CD4-positive, alpha-beta memory T cell (primary cell): ENCODE results near the gene DYRK2. TPM values are rescaled to one million over a fixed set of nuclear protein-coding genes. Genes with fewer than 3 reads are reported as not detected.
"Not testable (repeated sequence)": the region's sequence is repeated elsewhere in the genome, so short reads cannot be mapped to it uniquely, and the experiment has no call there.

Experiments
- CTCF ChIA-PET: fragments of 350-600 bp; sonication (Branson Sonifier 250); formaldehyde crosslinking; loops from one replicate; lab custom pipeline; 2021; ENCODE audit warnings: inconsistent platforms; ENCODE audit not compliant: partially characterized antibody; lab: Charles Lee
- POLR2A ChIA-PET: fragments of 350-600 bp; sonication (Branson Sonifier 250); formaldehyde crosslinking; loops from one replicate; lab custom pipeline; 2021; ENCODE audit not compliant: partially characterized antibody; lab: Charles Lee
- DNase-seq, 5 donors: peaks; one replicate each; pipeline versions ENCODE4 v3.0.0 to v3.0.0-alpha.2; 2020 to 2022; ENCODE audit warnings: mixed read lengths in 1 of 5
- H3K27ac ChIP-seq: one replicate; pipeline ENCODE4 v1.7.0; 2013; ENCODE audit warnings: low read depth, low read length
- H3K27me3 ChIP-seq: 2 replicates; pipeline ENCODE4 v1.7.0; 2013; ENCODE audit warnings: mild to moderate bottlenecking, low read length, moderate library complexity; ENCODE audit not compliant: insufficient read depth
- H3K36me3 ChIP-seq: 2 replicates; pipeline ENCODE4 v1.7.0; 2013; ENCODE audit warnings: mild to moderate bottlenecking, low read length, moderate library complexity; ENCODE audit not compliant: insufficient read depth
- H3K4me1 ChIP-seq: 2 replicates; pipeline ENCODE4 v1.7.0; 2013; ENCODE audit warnings: mild to moderate bottlenecking, low read length, moderate library complexity; ENCODE audit not compliant: insufficient read depth
- H3K4me3 ChIP-seq, 2 donors: one replicate each; pipeline ENCODE4 v1.7.0; 2013; ENCODE audit warnings: low read length in 2 of 2, mild to moderate bottlenecking in 1 of 2
- H3K9me3 ChIP-seq, 2 donors: one replicate each; pipeline ENCODE4 v1.7.0; 2013; ENCODE audit warnings: low read length in 2 of 2, control low read depth in 1 of 2; ENCODE audit not compliant: control insufficient read depth in 1 of 2
- H3K27ac Mint-ChIP-seq, 7 donors: one replicate each; pipeline ENCODE4 v1.8.0; 2020 to 2021; ENCODE audit warnings: mixed read lengths in 7 of 7, mild to moderate bottlenecking in 6 of 7, inconsistent platforms in 3 of 7, moderate library complexity in 3 of 7
- H3K27me3 Mint-ChIP-seq, 2 donors: one replicate each; pipeline ENCODE4 v1.8.0; 2020 to 2021; ENCODE audit warnings: mixed read lengths in 2 of 2
- H3K36me3 Mint-ChIP-seq, 2 donors: one replicate each; pipeline ENCODE4 v1.8.0; 2020 to 2021; ENCODE audit warnings: mixed read lengths in 2 of 2, inconsistent platforms in 1 of 2, mild to moderate bottlenecking in 1 of 2
- H3K4me1 Mint-ChIP-seq, 4 donors: one replicate each; pipeline ENCODE4 v1.8.0; 2020 to 2021; ENCODE audit warnings: mixed read lengths in 4 of 4, mild to moderate bottlenecking in 1 of 4
- H3K4me3 Mint-ChIP-seq, 8 donors: one replicate each; pipeline ENCODE4 v1.8.0; 2020 to 2021; ENCODE audit warnings: mixed read lengths in 8 of 8, mild to moderate bottlenecking in 7 of 8, moderate library complexity in 6 of 8, inconsistent platforms in 3 of 8
- H3K9me3 Mint-ChIP-seq, 8 donors: one replicate each; pipeline ENCODE4 v1.8.0; 2020 to 2021; ENCODE audit warnings: mixed read lengths in 8 of 8, mild to moderate bottlenecking in 5 of 8, inconsistent platforms in 3 of 8, moderate library complexity in 1 of 8
- intact Hi-C: fragments of 100-400 bp; cut with micrococcal nuclease; formaldehyde crosslinking; loops from one replicate; pipeline ENCODE4 v1.15.1; 2023
- polyA plus RNA-seq, 2 donors: library from polyadenylated mRNA; unstranded; fragments of 300-500 nt; fragmentation: Illumina TruSeq; gene quantifications; one replicate each; pipeline ENCODE4 v1.2.3, GENCODE V29; 2021
- total RNA-seq, 2 experiments: library from RNA; stranded (reverse); gene quantifications; one replicate each; pipeline ENCODE4 v1.2.3, GENCODE V29; 2021

Gene DYRK2
- total and polyA plus RNA-seq, 4 experiments from 2014 or later, result 30.8 to 170 (median 123) TPM

GRCh38 chr12:67671419-67671818 lies 22.9 kb downstream of the DYRK2 start:
- peak overlapping the region in 2 of 7 donors; percentile 23 to 34 for H3K27ac Mint-ChIP-seq
- CTCF ChIA-PET, result no interaction called here

GRCh38 chr12:67671892-67672291 lies 23.3 kb downstream of the DYRK2 start:
- intact Hi-C loops, result no loop called here
- peaks cover 12% of the 10 kb centered on the region for H3K4me1 ChIP-seq
- no peaks in the 10 kb centered on the region for H3K36me3 ChIP-seq
- H3K27ac ChIP-seq, result no peak overlapping the region
- peaks cover 0 to 28% (median 19%) of the 10 kb centered on the region in 8 donors for H3K9me3 Mint-ChIP-seq
- POLR2A ChIA-PET, result no interaction called here
- CTCF ChIA-PET, result no interaction called here
- no peak overlapping the region for H3K27ac Mint-ChIP-seq
- no peaks in the 10 kb centered on the region for H3K9me3 ChIP-seq
- no peak for DNase-seq
- H3K4me1 Mint-ChIP-seq, result peaks cover 24 to 39% (median 30%) of the 10 kb centered on the region in 4 donors
- no peaks in the 10 kb centered on the region for H3K27me3 ChIP-seq
- peaks cover 38 to 60% of the 10 kb centered on the region in 2 donors for H3K36me3 Mint-ChIP-seq
- H3K27me3 Mint-ChIP-seq, result no peaks in the 10 kb centered on the region
- H3K4me3 ChIP-seq, result no peak overlapping the region
- peak overlapping the region in 1 of 8 donors; percentile 11 for H3K4me3 Mint-ChIP-seq

More at GRCh38 chr12:67671419-67671818, 22.9 kb downstream of the DYRK2 start:
- Histone ChIP-seq H3K9me3 (no peaks in the 10 kb centered on the region), H3K27ac (no peak overlapping the region), H3K4me3 (no peak overlapping the region), H3K27me3 (no peaks in the 10 kb centered on the region), H3K36me3 (no peaks in the 10 kb centered on the region), H3K4me1 (peaks cover 15% of the 10 kb centered on the region)
- intact Hi-C loops, result no loop called here
- DNase-seq, result no peak
- Mint-ChIP-seq H3K4me1 (peaks cover 24 to 38% (median 29%) of the 10 kb centered on the region in 4 donors), H3K27me3 (no peaks in the 10 kb centered on the region), H3K9me3 (peaks cover 0 to 28% (median 19%) of the 10 kb centered on the region in 8 donors), H3K4me3 (no peak overlapping the region), H3K36me3 (peaks cover 39 to 57% of the 10 kb centered on the region in 2 donors)
- POLR2A ChIA-PET, result no interaction called here

GRCh38 chr12:67672507-67672906 lies 24.0 kb downstream of the DYRK2 start:
- H3K4me3 ChIP-seq, H3K27me3 ChIP-seq, H3K36me3 ChIP-seq, intact Hi-C loops, POLR2A ChIA-PET, H3K9me3 ChIP-seq, CTCF ChIA-PET, DNase-seq, H3K27ac ChIP-seq, H3K27me3 Mint-ChIP-seq, H3K4me1 ChIP-seq: not testable (repeated sequence)
- peaks cover 22 to 33% (median 30%) of the 10 kb centered on the region in 4 donors for H3K4me1 Mint-ChIP-seq
- peak overlapping the region in 1 of 7 donors; percentile 36 for H3K27ac Mint-ChIP-seq
- peaks cover 0 to 28% (median 19%) of the 10 kb centered on the region in 8 donors for H3K9me3 Mint-ChIP-seq
- peak overlapping the region in 1 of 8 donors; percentile 11 for H3K4me3 Mint-ChIP-seq
- H3K36me3 Mint-ChIP-seq, result peaks cover 35 to 54% of the 10 kb centered on the region in 2 donors

GRCh38 chr12:67673509-67673908 lies 25.0 kb downstream of the DYRK2 start:
- Mint-ChIP-seq H3K9me3 (peaks cover 0 to 28% (median 19%) of the 10 kb centered on the region in 8 donors), H3K27ac (peak overlapping the region in 2 of 7 donors; percentile 50 to 74), H3K4me1 (peaks cover 24 to 34% (median 33%) of the 10 kb centered on the region in 4 donors), H3K36me3 (peaks cover 34 to 50% of the 10 kb centered on the region in 2 donors)
- H3K27me3 Mint-ChIP-seq, CTCF ChIA-PET, H3K36me3 ChIP-seq, H3K4me3 Mint-ChIP-seq, H3K4me3 ChIP-seq, DNase-seq, H3K27ac ChIP-seq, H3K27me3 ChIP-seq, H3K9me3 ChIP-seq, POLR2A ChIA-PET, intact Hi-C loops: not testable (repeated sequence)
- peaks cover 13% of the 10 kb centered on the region for H3K4me1 ChIP-seq

GRCh38 chr12:67674417-67674816 lies 25.9 kb downstream of the DYRK2 start:
- Mint-ChIP-seq H3K27ac (peak overlapping the region in 1 of 7 donors; percentile 13), H3K4me1 (peaks cover 25 to 37% (median 33%) of the 10 kb centered on the region in 4 donors), H3K4me3 (no peak overlapping the region), H3K9me3 (peaks cover 0 to 28% (median 19%) of the 10 kb centered on the region in 8 donors), H3K36me3 (peaks cover 35 to 55% of the 10 kb centered on the region in 2 donors), H3K27me3 (no peaks in the 10 kb centered on the region)
- no peak for DNase-seq
- H3K36me3 ChIP-seq, result no peaks in the 10 kb centered on the region
- ChIA-PET CTCF (no interaction called here), POLR2A (no interaction called here)
- H3K9me3 ChIP-seq, result no peaks in the 10 kb centered on the region
- H3K27ac ChIP-seq, result no peak overlapping the region
- no peak overlapping the region for H3K4me3 ChIP-seq
- no peaks in the 10 kb centered on the region for H3K27me3 ChIP-seq
- intact Hi-C loops, result no loop called here
- peaks cover 14% of the 10 kb centered on the region for H3K4me1 ChIP-seq

- no peak for DNase-seq
- intact Hi-C loops, result no loop called here
- Mint-ChIP-seq H3K9me3 (peaks cover 0 to 28% (median 19%) of the 10 kb centered on the region in 8 donors), H3K27me3 (no peaks in the 10 kb centered on the region), H3K4me1 (peaks cover 18 to 28% (median 24%) of the 10 kb centered on the region in 4 donors), H3K27ac (no peak overlapping the region), H3K4me3 (no peak overlapping the region), H3K36me3 (peaks cover 37 to 54% of the 10 kb centered on the region in 2 donors)
- no peaks in the 10 kb centered on the region for H3K36me3 ChIP-seq
- no peaks in the 10 kb centered on the region for H3K27me3 ChIP-seq
- CTCF ChIA-PET, result no interaction called here
- POLR2A ChIA-PET, result interaction anchor here (1.2 to 1.3 kb wide), 2 partner anchors 14 to 28 kb away, joined by 4 to 6 read pairs; partner anchors contain the start of gene DYRK2
- H3K27ac ChIP-seq, result no peak overlapping the region
- no peaks in the 10 kb centered on the region for H3K9me3 ChIP-seq
- H3K4me3 ChIP-seq, result no peak overlapping the region
- H3K4me1 ChIP-seq, result peaks cover 10% of the 10 kb centered on the region
These were observed 28.1 kb downstream of the DYRK2 start for GRCh38 chr12:67676624-67677023.

- CTCF ChIA-PET, result no interaction called here
- no peaks in the 10 kb centered on the region for H3K27me3 Mint-ChIP-seq
- Histone ChIP-seq H3K27ac (no peak overlapping the region), H3K4me3 (no peak overlapping the region), H3K27me3 (no peaks in the 10 kb centered on the region), H3K4me1 (peaks cover 10% of the 10 kb centered on the region), H3K9me3 (no peaks in the 10 kb centered on the region), H3K36me3 (no peaks in the 10 kb centered on the region)
- H3K4me3 Mint-ChIP-seq, result no peak overlapping the region
- POLR2A ChIA-PET, result interaction anchor here (1.2 kb wide), 1 partner anchor 14 kb away, joined by 6 read pairs; no protein-coding TSS in a partner anchor
- H3K27ac Mint-ChIP-seq, result no peak overlapping the region
- intact Hi-C loops, result no loop called here
- no peak for DNase-seq
- H3K4me1 Mint-ChIP-seq, result peaks cover 18 to 28% (median 23%) of the 10 kb centered on the region in 4 donors
- H3K9me3 Mint-ChIP-seq, result peaks cover 0 to 22% (median 17%) of the 10 kb centered on the region in 8 donors
- H3K36me3 Mint-ChIP-seq, result peaks cover 39 to 56% of the 10 kb centered on the region in 2 donors
These were observed 28.6 kb downstream of the DYRK2 start for GRCh38 chr12:67677166-67677565.
